ENCODE measurements around the gene SYNE4.

- TF ChIP-seq POLR2A (IDR thresholded peaks at IDR 0.05) (no peak), CTCF (IDR thresholded peaks at IDR 0.05) (no peak)
Measured at GRCh38 chr19:36006955-36007354, 1.7 kb downstream of the SYNE4 start.
